CD4-positive, alpha-beta memory T cell (primary cell): ENCODE data around the gene SRF. TPM values are rescaled to one million over a fixed set of nuclear protein-coding genes. Genes with fewer than 3 reads are reported as not detected.

Source experiments
- CTCF ChIA-PET: fragments of 350-600 bp; sonication (Branson Sonifier 250); formaldehyde crosslinking; loops from one replicate; lab custom pipeline; 2021; ENCODE audit warnings: inconsistent platforms; ENCODE audit not compliant: partially characterized antibody; lab: Charles Lee
- POLR2A ChIA-PET: fragments of 350-600 bp; sonication (Branson Sonifier 250); formaldehyde crosslinking; loops from one replicate; lab custom pipeline; 2021; ENCODE audit not compliant: partially characterized antibody; lab: Charles Lee
- DNase-seq, 5 donors: peaks; one replicate each; pipeline versions ENCODE4 v3.0.0 to v3.0.0-alpha.2; 2020 to 2022; ENCODE audit warnings: mixed read lengths in 1 of 5
- H3K27ac ChIP-seq: one replicate; pipeline ENCODE4 v1.7.0; 2013; ENCODE audit warnings: low read depth, low read length
- H3K27me3 ChIP-seq: 2 replicates; pipeline ENCODE4 v1.7.0; 2013; ENCODE audit warnings: mild to moderate bottlenecking, low read length, moderate library complexity; ENCODE audit not compliant: insufficient read depth
- H3K36me3 ChIP-seq: 2 replicates; pipeline ENCODE4 v1.7.0; 2013; ENCODE audit warnings: mild to moderate bottlenecking, low read length, moderate library complexity; ENCODE audit not compliant: insufficient read depth
- H3K4me1 ChIP-seq: 2 replicates; pipeline ENCODE4 v1.7.0; 2013; ENCODE audit warnings: mild to moderate bottlenecking, low read length, moderate library complexity; ENCODE audit not compliant: insufficient read depth
- H3K4me3 ChIP-seq, 2 donors: one replicate each; pipeline ENCODE4 v1.7.0; 2013; ENCODE audit warnings: low read length in 2 of 2, mild to moderate bottlenecking in 1 of 2
- H3K9me3 ChIP-seq, 2 donors: one replicate each; pipeline ENCODE4 v1.7.0; 2013; ENCODE audit warnings: low read length in 2 of 2, control low read depth in 1 of 2; ENCODE audit not compliant: control insufficient read depth in 1 of 2
- H3K27ac Mint-ChIP-seq, 7 donors: one replicate each; pipeline ENCODE4 v1.8.0; 2020 to 2021; ENCODE audit warnings: mixed read lengths in 7 of 7, mild to moderate bottlenecking in 6 of 7, inconsistent platforms in 3 of 7, moderate library complexity in 3 of 7
- H3K27me3 Mint-ChIP-seq, 2 donors: one replicate each; pipeline ENCODE4 v1.8.0; 2020 to 2021; ENCODE audit warnings: mixed read lengths in 2 of 2
- H3K36me3 Mint-ChIP-seq, 2 donors: one replicate each; pipeline ENCODE4 v1.8.0; 2020 to 2021; ENCODE audit warnings: mixed read lengths in 2 of 2, inconsistent platforms in 1 of 2, mild to moderate bottlenecking in 1 of 2
- H3K4me1 Mint-ChIP-seq, 4 donors: one replicate each; pipeline ENCODE4 v1.8.0; 2020 to 2021; ENCODE audit warnings: mixed read lengths in 4 of 4, mild to moderate bottlenecking in 1 of 4
- H3K4me3 Mint-ChIP-seq, 8 donors: one replicate each; pipeline ENCODE4 v1.8.0; 2020 to 2021; ENCODE audit warnings: mixed read lengths in 8 of 8, mild to moderate bottlenecking in 7 of 8, moderate library complexity in 6 of 8, inconsistent platforms in 3 of 8
- H3K9me3 Mint-ChIP-seq, 8 donors: one replicate each; pipeline ENCODE4 v1.8.0; 2020 to 2021; ENCODE audit warnings: mixed read lengths in 8 of 8, mild to moderate bottlenecking in 5 of 8, inconsistent platforms in 3 of 8, moderate library complexity in 1 of 8
- intact Hi-C: fragments of 100-400 bp; cut with micrococcal nuclease; formaldehyde crosslinking; loops from one replicate; pipeline ENCODE4 v1.15.1; 2023
- polyA plus RNA-seq, 2 donors: library from polyadenylated mRNA; unstranded; fragments of 300-500 nt; fragmentation: Illumina TruSeq; gene quantifications; one replicate each; pipeline ENCODE4 v1.2.3, GENCODE V29; 2021
- total RNA-seq, 2 experiments: library from RNA; stranded (reverse); gene quantifications; one replicate each; pipeline ENCODE4 v1.2.3, GENCODE V29; 2021

The SRF gene
- total and polyA plus RNA-seq, 4 experiments from 2014 or later = 2.3 to 25.0 (median 15.6) TPM

- H3K27me3 Mint-ChIP-seq = no peaks in the 10 kb centered on the region
- H3K27ac Mint-ChIP-seq = no peak overlapping the region
- H3K4me1 Mint-ChIP-seq = peaks cover 1 to 11% (median 3%) of the 10 kb centered on the region in 4 donors
- no peak for DNase-seq
- ChIA-PET POLR2A (interaction anchor here (1.8 kb wide), 1 partner anchor 212 kb away, joined by 5 read pairs; the partner anchor contains the start of gene CNPY3), CTCF (interaction anchor here (1.2 to 3.0 kb wide), 4 partner anchors 132 to 480 kb away, joined by 3 to 16 read pairs (median 4); no protein-coding TSS in a partner anchor)
- intact Hi-C loops = loop anchor here (2.0 to 10.0 kb wide), 2 partner anchors 29 to 477 kb away; partner anchors contain the start of gene SRF
- no peaks in the 10 kb centered on the region for H3K9me3 ChIP-seq
- H3K9me3 Mint-ChIP-seq = no peaks in the 10 kb centered on the region
- no peaks in the 10 kb centered on the region for H3K36me3 ChIP-seq
- no peak overlapping the region for H3K4me3 Mint-ChIP-seq
- H3K4me1 ChIP-seq = peaks cover 12% of the 10 kb centered on the region
- H3K27me3 ChIP-seq = no peaks in the 10 kb centered on the region
- no peaks in the 10 kb centered on the region for H3K36me3 Mint-ChIP-seq
- no peak overlapping the region for H3K27ac ChIP-seq
- no peak overlapping the region for H3K4me3 ChIP-seq
Observed at GRCh38 chr6:43141644-43142043, 29.4 kb upstream of the SRF start.

- intact Hi-C loops = loop anchor here (2.0 to 10.0 kb wide), 2 partner anchors 29 to 477 kb away; partner anchors contain the start of gene SRF
- no peak for DNase-seq
- Histone ChIP-seq H3K4me1 (peaks cover 12% of the 10 kb centered on the region), H3K9me3 (no peaks in the 10 kb centered on the region), H3K4me3 (no peak overlapping the region), H3K27me3 (no peaks in the 10 kb centered on the region), H3K27ac (no peak overlapping the region), H3K36me3 (no peaks in the 10 kb centered on the region)
- POLR2A ChIA-PET = interaction anchor here (1.8 kb wide), 1 partner anchor 213 kb away, joined by 5 read pairs; the partner anchor contains the start of gene CNPY3
- Mint-ChIP-seq H3K9me3 (no peaks in the 10 kb centered on the region), H3K4me1 (peaks cover 1 to 11% (median 3%) of the 10 kb centered on the region in 4 donors), H3K36me3 (no peaks in the 10 kb centered on the region), H3K4me3 (no peak overlapping the region), H3K27ac (peak overlapping the region in 1 of 7 donors; percentile 22), H3K27me3 (no peaks in the 10 kb centered on the region)
- CTCF ChIA-PET = interaction anchor here (1.2 to 4.1 kb wide), 6 partner anchors 12 to 480 kb away, joined by 3 to 69 read pairs (median 6); no protein-coding TSS in a partner anchor
Observed at GRCh38 chr6:43142101-43142500, 29.0 kb upstream of the SRF start.

- ChIA-PET POLR2A (interaction anchor here (0.8 to 1.6 kb wide), 6 partner anchors 12 to 397 kb away, joined by 3 to 6 read pairs (median 4); partner anchors contain the start of genes CNPY3, KLHDC3, MEA1 and PEX6), CTCF (interaction anchor here (0.6 to 4.1 kb wide), 48 partner anchors 9 to 1362 kb away, joined by 3 to 69 read pairs (median 4); partner anchors contain the start of genes CNPY3, DNPH1, KLC4 and KLHDC3)
- peaks cover 12% of the 10 kb centered on the region for H3K4me1 ChIP-seq
- intact Hi-C loops = loop anchor here (1.0 to 10.0 kb wide), 4 partner anchors 27 to 479 kb away; partner anchors contain the start of gene SRF
- peaks cover 1 to 11% (median 3%) of the 10 kb centered on the region in 4 donors for H3K4me1 Mint-ChIP-seq
- H3K9me3 ChIP-seq = no peaks in the 10 kb centered on the region
- no peaks in the 10 kb centered on the region for H3K36me3 Mint-ChIP-seq
- H3K27me3 Mint-ChIP-seq = peaks cover 0 to 1% of the 10 kb centered on the region in 2 donors
- H3K36me3 ChIP-seq = no peaks in the 10 kb centered on the region
- no peak overlapping the region for H3K4me3 ChIP-seq
- no peaks in the 10 kb centered on the region for H3K9me3 Mint-ChIP-seq
- H3K27ac ChIP-seq = no peak overlapping the region
- DNase-seq = peak; percentile 67 to 79 (median 71)
- peak overlapping the region in 3 of 8 donors; percentile 39 to 69 (median 43) for H3K4me3 Mint-ChIP-seq
- peak overlapping the region in 1 of 7 donors; percentile 85 for H3K27ac Mint-ChIP-seq
- no peaks in the 10 kb centered on the region for H3K27me3 ChIP-seq
Observed at GRCh38 chr6:43143235-43144128, 27.6 kb upstream of the SRF start.

GRCh38 chr6:43144879-43145278 is 26.2 kb upstream of the SRF start:
- H3K4me3 ChIP-seq = no peak overlapping the region
- H3K27ac ChIP-seq = no peak overlapping the region
- Mint-ChIP-seq H3K4me1 (peaks cover 1 to 11% (median 3%) of the 10 kb centered on the region in 4 donors), H3K4me3 (no peak overlapping the region), H3K36me3 (no peaks in the 10 kb centered on the region), H3K27ac (no peak overlapping the region), H3K27me3 (peaks cover 0 to 1% of the 10 kb centered on the region in 2 donors), H3K9me3 (no peaks in the 10 kb centered on the region)
- H3K4me1 ChIP-seq = peaks cover 12% of the 10 kb centered on the region
- ChIA-PET CTCF (interaction anchor here (2.1 to 4.1 kb wide), 3 partner anchors 237 to 490 kb away, joined by 10 to 69 read pairs (median 10); no protein-coding TSS in a partner anchor), POLR2A (interaction anchor here (1.6 kb wide), 1 partner anchor 215 kb away, joined by 6 read pairs; the partner anchor contains the start of gene CNPY3)
- no peak for DNase-seq
- H3K36me3 ChIP-seq = no peaks in the 10 kb centered on the region
- no peaks in the 10 kb centered on the region for H3K9me3 ChIP-seq
- H3K27me3 ChIP-seq = no peaks in the 10 kb centered on the region
- intact Hi-C loops = loop anchor here (10.0 kb wide), 1 partner anchor 480 kb away; no protein-coding TSS in a partner anchor

- peaks cover 1 to 11% (median 3%) of the 10 kb centered on the region in 4 donors for H3K4me1 Mint-ChIP-seq
- DNase-seq = no peak
- no peak overlapping the region for H3K27ac ChIP-seq
- H3K36me3 Mint-ChIP-seq = no peaks in the 10 kb centered on the region
- H3K4me3 ChIP-seq = no peak overlapping the region
- no peak overlapping the region for H3K4me3 Mint-ChIP-seq
- intact Hi-C loops = loop anchor here (10.0 kb wide), 1 partner anchor 481 kb away; no protein-coding TSS in a partner anchor
- H3K27me3 Mint-ChIP-seq = peaks cover 0 to 1% of the 10 kb centered on the region in 2 donors
- H3K27me3 ChIP-seq = no peaks in the 10 kb centered on the region
- no peaks in the 10 kb centered on the region for H3K36me3 ChIP-seq
- POLR2A ChIA-PET = no interaction called here
- no peak overlapping the region for H3K27ac Mint-ChIP-seq
- peaks cover 12% of the 10 kb centered on the region for H3K4me1 ChIP-seq
- CTCF ChIA-PET = interaction anchor here (4.1 kb wide), 1 partner anchor 246 kb away, joined by 69 read pairs; no protein-coding TSS in a partner anchor
- H3K9me3 ChIP-seq = no peaks in the 10 kb centered on the region
- H3K9me3 Mint-ChIP-seq = no peaks in the 10 kb centered on the region
Observed at GRCh38 chr6:43146261-43146660, 24.8 kb upstream of the SRF start.

GRCh38 chr6:43146709-43147688 is 24.1 kb upstream of the SRF start:
- Mint-ChIP-seq H3K36me3 (no peaks in the 10 kb centered on the region), H3K4me1 (peaks cover 1 to 11% (median 3%) of the 10 kb centered on the region in 4 donors), H3K9me3 (no peaks in the 10 kb centered on the region), H3K27ac (no peak overlapping the region), H3K4me3 (no peak overlapping the region), H3K27me3 (peaks cover 0 to 1% of the 10 kb centered on the region in 2 donors)
- DNase-seq = no peak
- H3K27me3 ChIP-seq = no peaks in the 10 kb centered on the region
- CTCF ChIA-PET = interaction anchor here (0.6 to 0.8 kb wide), 2 partner anchors 33 to 236 kb away, joined by 3 read pairs; no protein-coding TSS in a partner anchor
- no peaks in the 10 kb centered on the region for H3K36me3 ChIP-seq
- H3K27ac ChIP-seq = no peak overlapping the region
- H3K4me3 ChIP-seq = no peak overlapping the region
- H3K4me1 ChIP-seq = peaks cover 12% of the 10 kb centered on the region
- POLR2A ChIA-PET = no interaction called here
- intact Hi-C loops = loop anchor here (10.0 kb wide), 1 partner anchor 482 kb away; no protein-coding TSS in a partner anchor
- H3K9me3 ChIP-seq = no peaks in the 10 kb centered on the region
